ENCODE measurements around the gene LGALS16.
"Not testable (repeated sequence)": the region's sequence is repeated elsewhere in the genome, so short reads cannot be mapped to it uniquely, and the experiment has no call there.

Gene LGALS16

DNA sequence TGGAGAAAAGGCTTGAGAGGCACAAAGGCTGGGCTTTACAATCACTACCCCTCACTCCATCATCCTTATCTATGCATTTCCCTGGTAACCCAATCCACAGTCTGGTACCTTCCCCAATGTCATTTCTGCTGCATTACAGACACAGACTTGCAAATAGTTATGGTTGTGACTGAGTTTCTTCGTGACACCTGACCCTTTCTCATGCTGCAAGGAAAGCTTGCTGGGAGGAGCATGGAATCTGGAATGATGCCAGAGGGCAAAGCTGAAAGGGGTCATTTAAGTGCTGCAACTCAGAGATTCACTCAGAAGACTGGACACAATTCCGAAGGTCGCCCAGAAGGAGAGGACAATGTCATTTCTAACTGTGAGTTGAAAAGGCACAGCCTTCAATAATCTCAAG is at the start of gene LGALS16:
LGALS16 (plus strand) TSS at position 301 of the 400 bp plus-strand sequence; CDS start at position 350, 49 bp downstream.
- no peak for DNase-seq

GRCh38 chr19:39607021-39607420 is 48.7 kb upstream of the LGALS16 start:
- DNase-seq, result no peak

DNA sequence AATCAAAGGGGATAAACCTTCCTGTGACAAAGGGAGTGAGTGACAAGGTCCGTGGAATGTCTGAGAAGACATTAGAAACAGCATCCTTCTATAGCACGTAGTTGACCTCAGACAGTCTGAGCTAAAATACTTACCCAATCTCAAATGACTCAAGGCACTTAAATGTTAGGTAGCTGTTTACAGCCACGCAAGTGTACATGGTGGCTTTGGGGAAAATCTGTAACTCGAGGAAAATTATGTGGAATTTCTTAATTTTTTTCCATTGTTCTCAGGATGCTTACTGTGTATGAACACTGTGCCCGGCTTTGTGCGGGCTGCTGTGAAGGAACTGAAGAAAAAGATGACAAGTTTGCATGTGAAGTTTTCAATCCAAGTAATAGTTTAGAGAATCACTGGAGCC is 48.2 kb upstream of the LGALS16 start:
- no peak for DNase-seq

- no peak for DNase-seq
Measured at GRCh38 chr19:39613597-39613996, 42.1 kb upstream of the LGALS16 start.

GRCh38 chr19:39617745-39618144 is 38.0 kb upstream of the LGALS16 start:
- no peak for DNase-seq

DNA sequence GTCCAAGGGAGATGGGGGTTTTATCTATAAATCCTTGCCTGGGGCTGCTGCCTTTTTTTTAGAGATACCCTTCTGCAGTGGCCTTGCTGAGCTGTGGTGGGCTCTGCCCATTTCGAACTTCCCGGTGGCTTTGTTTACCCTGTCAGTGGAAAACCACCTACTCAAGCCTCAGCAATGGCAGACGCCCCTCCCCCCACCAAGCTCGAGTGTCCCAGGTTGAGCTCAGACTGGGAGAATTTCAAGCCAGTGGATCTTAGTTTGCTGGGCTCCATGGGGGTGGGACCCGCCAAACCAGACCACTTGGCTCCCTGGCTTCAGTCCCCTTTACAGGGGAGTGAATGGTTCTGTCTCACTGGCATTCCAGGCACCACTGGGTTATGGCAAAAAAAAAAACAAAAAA is 31.8 kb upstream of the LGALS16 start:
- DNase-seq, result no peak

DNA sequence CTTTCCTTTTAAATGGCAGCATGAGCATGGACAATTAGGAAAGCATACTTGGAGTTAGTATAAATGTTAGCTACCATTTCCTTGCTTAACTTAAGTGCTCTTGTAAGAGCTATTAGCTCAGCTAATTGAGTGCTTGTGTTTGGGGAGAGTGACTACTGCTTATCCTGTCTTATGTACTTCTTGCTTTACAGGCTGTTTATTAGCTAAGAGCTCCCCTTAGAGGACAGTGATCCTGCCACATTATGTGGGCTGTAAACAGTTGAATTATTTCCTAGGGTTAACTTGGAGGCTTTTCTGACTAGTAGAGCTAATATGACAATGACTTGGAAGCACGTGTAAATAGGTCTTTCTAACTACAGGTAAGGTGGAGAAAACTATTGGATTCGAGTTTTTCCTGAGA is 28.1 kb upstream of the LGALS16 start:
- peak; percentile 16 for DNase-seq

- DNase-seq, result no peak
Measured at GRCh38 chr19:39631178-39631577, 24.5 kb upstream of the LGALS16 start.

GRCh38 chr19:39631626-39632025 is 24.1 kb upstream of the LGALS16 start:
- no peak for DNase-seq

- DNase-seq, result no peak
Measured at GRCh38 chr19:39637891-39638290, 17.8 kb upstream of the LGALS16 start.

DNA sequence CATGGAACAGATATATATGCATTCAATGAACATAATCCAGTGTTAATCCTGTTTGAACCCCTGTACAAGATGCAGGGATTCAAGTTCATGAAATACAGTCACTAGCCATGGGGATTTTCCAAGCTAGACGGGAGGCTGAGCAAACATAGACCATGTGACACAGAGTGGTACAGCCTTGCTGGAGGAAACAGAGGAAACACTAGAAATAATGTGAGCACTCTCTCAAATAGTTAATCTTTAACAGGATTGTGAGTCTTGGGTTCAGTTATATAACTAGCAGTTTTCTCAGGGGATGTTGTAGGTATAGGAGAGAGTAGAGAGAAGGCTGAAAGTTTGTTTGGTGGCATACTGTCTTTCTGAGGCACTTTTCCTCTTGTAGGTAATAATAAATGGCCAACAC is 13.9 kb upstream of the LGALS16 start:
- DNase-seq, result no peak

- DNase-seq, result no peak
Measured at GRCh38 chr19:39643591-39643990, 12.1 kb upstream of the LGALS16 start.

- DNase-seq, result no peak
Measured at GRCh38 chr19:39645800-39646411, 9.8 kb upstream of the LGALS16 start.

- no peak for DNase-seq
Measured at GRCh38 chr19:39647918-39648317, 7.8 kb upstream of the LGALS16 start.

DNA sequence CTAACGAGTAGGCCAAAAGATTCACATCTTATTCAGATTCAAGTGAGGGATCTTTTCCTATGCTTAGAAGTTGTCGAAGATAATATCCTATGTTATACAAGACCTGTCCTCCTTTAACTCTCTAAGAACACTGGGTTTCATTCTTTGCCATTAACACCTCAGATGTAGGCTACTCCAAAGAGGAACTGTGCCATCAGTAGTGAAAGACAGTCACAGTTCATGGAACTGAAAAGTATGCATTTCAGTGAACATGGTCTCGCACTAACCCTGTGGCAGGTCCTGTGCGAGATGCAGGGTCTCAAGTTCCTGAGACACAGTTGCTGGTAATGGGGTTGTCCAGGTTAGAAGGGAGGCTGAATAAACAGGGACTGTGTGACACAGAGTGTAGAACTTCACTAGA is 4.1 kb downstream of the LGALS16 start:
- DNase-seq, result no peak

DNA sequence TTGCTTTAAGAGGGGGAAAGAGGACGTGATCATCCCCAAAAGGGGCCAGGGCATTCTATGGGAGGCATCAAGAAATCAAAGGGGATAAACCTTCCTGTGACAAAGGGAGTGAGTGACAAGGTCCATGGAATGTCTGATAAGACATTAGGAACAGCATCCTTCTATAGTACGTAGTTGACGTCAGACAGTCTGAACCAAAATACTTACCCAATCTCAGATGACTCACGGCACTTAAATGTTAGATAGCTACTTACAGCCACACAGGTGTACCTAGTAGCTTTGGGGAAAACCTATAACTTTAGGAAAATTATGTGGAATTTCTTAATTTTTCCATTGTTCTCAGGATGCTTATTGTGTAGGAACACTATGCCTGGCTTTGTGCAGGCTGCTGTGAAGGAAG is 4.9 kb downstream of the LGALS16 start:
- DNase-seq, result no peak

DNA sequence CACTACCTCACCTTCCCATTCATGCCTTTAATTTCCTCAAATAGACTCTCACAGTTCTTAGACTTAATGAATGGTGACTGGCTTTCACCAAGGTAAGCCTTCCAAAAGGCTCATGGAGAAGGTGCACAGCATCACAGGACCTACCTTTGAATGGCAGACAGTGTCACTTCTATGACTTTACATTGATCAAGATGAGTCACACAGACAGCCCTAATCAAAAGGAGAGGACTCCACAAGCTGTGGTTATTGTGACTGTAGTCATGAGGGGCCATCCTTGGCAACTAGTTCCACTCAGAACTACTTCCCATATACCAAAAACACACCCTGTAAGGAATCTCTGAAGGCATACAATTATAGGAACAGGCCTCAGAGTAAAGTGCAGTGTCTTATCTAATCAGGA is 5.9 kb downstream of the LGALS16 start:
- no peak for DNase-seq

- not testable (repeated sequence) for DNase-seq
Measured at GRCh38 chr19:39669860-39670259, 14.1 kb downstream of the LGALS16 start.

- no peak for DNase-seq
Measured at GRCh38 chr19:39670998-39671397, 15.3 kb downstream of the LGALS16 start.

DNA sequence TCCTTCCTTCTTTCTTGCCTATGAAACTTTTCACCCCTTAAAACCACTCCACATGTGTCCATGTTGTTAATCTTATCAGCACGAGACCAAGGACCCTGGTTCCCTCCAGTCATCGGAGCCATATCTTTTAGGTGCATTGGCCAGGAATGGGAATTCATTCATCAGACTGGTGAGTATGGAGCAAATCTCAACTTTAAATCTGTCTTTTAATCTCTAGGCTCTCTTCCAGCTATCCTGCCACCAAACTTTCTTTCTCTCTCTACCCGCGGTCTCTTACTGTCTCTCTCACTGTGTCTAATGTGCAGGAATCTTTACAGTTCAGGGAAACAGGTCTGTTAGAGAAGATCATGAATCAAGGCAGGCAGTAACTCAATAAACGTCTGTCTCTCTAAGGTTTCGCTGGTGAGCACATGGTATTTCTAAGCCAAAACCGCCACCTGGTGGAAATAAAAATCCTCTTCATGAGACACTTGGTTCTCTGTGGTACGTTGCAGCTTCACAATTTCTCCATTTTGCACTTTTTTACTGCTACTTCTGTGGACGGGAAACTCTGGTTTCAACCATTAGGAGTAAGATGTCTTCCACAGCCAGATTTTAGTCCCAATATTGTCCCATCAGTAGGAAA is 16.1 kb downstream of the LGALS16 start:
- DNase-seq, result peak; percentile 24

- no peak for DNase-seq
Measured at GRCh38 chr19:39672473-39672872, 16.8 kb downstream of the LGALS16 start.

- peak; percentile 9 for DNase-seq
Measured at GRCh38 chr19:39673862-39674261, 18.1 kb downstream of the LGALS16 start.

DNA sequence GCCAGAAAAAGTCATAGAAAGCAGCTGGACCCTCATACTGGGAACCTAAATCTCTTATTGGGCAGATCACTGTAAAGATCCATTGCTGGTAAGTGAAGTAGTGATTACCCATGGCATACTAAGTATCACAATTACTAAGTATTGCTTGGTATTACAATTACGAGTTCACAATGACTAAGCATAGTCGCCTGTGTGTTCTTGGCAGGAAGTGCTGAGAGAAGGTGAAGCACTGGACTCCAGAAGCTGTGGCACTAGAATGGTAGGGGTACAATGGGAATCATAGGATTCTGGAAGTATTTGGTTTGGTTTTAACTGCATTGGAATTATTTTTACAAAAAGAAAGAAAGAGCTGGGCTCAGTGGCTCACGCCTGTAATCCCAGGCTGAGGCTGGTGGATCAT is 20.3 kb downstream of the LGALS16 start:
- DNase-seq, result no peak

DNA sequence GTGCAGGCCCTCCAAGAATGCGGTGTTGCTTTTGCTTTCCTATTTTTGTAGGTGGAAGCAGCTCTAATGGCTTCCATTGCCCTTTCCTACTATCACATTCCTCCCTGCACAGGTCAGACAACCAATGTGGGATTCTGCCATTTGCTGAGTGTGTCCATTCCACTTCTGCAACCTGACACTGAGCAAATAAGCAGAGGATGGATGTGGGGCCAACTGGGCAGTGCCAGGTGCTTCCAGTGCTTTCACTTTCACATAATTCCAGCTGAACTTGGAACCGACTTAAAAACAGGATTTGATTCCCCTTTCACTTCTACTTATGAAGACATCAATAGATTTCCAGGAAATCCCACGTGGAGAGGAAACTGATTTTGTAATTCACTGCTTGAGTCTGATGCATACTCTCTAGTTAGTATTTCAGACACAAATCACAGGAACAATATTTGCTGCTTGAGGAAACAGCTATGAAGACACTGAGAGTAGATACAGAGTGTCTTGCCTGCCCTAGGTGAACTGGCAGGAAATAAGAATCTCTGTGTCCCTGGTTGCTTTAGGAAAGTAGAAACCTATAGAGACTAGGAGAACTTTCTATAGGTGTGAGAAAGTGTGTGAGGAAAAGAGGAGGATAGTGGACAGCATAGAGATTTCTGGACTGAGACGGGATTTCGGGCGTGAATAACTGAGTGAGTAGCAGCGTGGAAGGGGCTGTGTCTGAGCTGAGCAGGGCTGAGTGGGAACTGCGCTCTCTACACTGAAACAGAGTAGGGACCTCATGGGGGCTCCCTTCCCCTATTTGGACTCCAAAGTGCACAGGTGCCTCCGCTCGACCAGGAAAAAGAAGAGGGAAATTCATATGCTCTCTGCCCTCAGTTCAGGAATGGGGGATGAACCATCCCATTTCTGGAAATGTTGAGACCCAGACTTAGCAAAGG is 22.5 kb downstream of the LGALS16 start:
- peak; percentile 51 for DNase-seq

Measured in DMS79 treated with DMSO at 0.1 percent for 48 hours (cell line).